Islet precursor cell (in vitro differentiated cells): ENCODE results near the gene NABP1.
A peak's percentile ranks its signal among the peaks of the same experiment; 100 is the strongest.
"Not testable (repeated sequence)": the region's sequence is repeated elsewhere in the genome, so short reads cannot be mapped to it uniquely, and the experiment has no call there.

Experiments used
- DNase-seq: peaks from one replicate; pipeline ENCODE4 v3.0.0-alpha.2; 2018

NABP1 gene, protein sequence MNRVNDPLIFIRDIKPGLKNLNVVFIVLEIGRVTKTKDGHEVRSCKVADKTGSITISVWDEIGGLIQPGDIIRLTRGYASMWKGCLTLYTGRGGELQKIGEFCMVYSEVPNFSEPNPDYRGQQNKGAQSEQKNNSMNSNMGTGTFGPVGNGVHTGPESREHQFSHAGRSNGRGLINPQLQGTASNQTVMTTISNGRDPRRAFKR

DNA sequence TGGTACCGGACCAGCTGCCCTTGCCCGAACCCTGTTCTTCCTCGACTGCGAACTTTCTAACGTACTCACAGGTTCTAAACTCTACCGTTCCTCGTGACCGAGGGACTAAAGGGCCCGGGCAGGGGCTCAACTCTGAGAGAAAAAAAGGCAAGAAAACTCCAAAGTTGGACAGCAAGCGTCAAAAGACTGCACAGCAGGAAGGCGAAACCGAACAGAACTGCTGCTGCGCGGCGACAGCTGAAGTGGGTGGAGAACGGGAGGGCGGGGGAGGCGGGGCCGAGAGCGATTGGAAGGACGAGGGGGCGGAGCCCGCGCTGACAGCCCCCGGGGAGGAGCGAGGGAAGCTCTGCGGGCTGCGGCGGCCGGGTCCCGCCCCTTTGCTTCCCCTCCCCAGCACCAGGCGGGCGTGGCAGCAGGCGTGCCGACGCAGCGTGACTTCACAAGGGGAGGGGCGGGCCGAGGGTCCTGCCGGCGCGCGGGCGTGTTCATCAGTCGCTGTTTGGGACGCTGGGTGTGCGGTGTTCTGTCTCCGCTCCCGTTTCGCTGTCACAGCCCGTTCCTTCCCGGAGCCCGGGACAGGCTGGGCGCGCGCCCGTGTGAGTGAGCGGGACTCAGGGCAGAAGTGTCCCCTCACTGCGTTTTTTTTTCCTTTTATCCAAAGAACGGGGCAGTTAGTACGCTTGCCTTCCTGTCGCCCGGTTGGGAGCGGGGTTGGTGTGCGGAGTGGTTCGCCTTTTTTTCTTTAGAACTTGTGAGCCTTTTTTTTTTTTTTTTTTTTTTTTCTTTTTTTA, at the start of gene NABP1:
TSS of gene NABP1 (plus strand) at position 491 of the 791 bp plus-strand sequence. CDS start 479 bp downstream, outside the sequence.
- peak; percentile 99 for DNase-seq

DNA sequence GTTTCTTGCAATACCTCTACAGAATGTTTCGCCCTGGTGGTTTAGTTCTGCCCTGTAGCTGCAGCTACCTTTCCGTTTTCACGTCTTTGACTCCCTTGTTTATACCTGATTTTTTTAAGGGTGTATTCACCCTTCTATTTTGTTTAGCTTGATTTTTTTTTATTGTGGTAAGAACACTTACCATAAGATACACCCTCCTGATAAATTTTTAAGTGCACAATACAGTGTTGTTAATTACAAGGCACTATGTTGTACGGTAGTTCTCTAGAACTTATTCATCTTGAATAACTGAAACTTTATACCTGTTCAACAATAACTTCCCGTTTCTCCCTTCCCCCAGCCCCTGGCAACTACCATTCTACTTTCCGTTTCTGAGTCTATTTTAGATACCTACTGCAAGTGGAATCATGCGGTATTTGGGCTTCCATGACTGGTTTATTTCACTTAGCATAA, 48.9 kb upstream of the NABP1 start:
- DNase-seq: no peak

DNA sequence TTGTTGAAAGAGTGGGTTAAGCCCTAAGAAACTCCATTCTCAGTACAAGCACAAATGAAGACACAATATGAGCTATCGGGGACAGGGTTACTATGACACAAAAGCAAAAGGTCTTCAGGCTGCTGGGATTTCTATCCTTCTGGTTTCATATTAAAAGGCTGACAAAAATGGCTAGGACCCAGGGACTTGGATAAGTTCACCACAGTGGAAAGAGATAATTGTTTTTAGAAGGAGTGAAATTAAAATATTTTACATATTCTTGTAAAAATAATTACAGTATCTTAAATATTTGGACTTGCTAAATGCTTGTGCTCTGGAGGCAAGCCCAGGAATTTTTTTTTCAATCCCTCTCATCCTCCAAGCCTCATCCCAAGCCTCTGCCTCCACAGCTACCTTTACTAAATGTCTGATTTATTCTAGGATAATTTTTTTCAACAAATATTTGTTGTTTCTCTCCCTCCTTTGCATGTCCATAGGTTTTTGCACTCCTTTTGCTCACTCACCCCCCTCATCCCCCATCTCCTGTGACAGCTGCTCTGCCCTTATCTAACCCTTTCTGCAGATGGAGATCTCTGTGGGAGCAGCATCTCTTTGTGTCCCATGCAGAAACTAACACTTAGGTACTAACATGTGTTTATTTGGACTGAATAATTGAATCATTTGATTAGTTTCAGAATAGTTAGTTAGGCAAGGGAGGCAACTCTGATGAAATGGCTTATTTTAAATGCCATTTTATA, 47.8 kb upstream of the NABP1 start:
- DNase-seq: no peak

DNA sequence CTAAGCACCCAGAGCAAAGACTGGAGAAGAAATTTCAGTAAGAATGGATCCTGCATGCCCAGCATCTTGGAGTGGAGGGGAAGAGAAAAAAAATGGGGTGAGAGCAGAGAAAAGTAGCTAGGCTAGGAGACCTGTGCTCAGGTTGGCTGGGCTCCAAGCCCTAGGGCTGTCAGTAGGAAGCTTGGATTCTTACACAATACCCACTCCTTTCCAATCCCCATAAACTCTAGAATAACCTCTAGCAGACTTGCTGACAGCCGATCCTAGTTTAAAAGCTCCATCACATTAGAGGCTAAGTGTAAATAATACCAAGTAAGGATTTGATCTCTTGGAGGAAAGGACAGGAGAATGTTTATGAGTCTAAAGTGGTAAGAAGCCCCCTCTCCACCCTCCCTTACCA, 46.2 kb upstream of the NABP1 start:
- DNase-seq: no peak

DNA sequence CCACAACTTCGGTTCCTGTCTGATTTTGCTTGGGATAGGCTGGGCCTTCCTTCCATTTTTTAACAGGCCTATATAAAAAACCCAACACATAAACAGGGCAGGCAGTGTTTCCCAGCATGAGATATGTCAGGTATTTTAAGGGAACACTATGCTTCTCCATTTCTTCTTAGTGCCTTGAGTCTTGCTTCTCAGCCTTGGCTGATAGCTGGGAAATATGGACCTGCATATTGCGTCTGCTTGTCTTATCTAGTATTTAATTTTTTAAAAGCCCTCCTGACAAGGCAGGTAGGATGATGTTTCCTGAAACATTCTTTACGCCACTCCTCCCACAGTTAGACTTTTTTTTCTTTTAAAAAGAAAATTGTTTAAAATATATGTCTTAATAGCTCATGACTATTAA, 45.5 kb upstream of the NABP1 start:
- no peak for DNase-seq

DNA sequence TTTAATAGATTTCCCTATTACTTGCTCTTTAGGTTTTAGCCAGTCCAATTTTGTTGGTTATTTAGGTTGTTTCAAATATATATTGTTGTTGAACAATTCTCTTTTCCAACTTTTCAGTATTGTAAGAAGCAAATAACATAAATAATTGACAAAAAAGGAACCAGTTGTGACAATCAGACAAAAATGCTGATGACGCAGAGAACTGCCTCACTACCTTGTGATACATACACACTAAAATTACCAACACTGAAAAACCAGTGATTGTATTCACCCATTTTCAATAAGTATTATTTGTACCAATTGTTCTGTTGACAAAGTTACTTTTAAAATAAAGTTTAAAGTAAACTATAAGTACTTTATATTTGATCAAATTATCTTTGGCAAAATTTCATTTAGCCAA, 43.1 kb upstream of the NABP1 start:
- DNase-seq: no peak

DNA sequence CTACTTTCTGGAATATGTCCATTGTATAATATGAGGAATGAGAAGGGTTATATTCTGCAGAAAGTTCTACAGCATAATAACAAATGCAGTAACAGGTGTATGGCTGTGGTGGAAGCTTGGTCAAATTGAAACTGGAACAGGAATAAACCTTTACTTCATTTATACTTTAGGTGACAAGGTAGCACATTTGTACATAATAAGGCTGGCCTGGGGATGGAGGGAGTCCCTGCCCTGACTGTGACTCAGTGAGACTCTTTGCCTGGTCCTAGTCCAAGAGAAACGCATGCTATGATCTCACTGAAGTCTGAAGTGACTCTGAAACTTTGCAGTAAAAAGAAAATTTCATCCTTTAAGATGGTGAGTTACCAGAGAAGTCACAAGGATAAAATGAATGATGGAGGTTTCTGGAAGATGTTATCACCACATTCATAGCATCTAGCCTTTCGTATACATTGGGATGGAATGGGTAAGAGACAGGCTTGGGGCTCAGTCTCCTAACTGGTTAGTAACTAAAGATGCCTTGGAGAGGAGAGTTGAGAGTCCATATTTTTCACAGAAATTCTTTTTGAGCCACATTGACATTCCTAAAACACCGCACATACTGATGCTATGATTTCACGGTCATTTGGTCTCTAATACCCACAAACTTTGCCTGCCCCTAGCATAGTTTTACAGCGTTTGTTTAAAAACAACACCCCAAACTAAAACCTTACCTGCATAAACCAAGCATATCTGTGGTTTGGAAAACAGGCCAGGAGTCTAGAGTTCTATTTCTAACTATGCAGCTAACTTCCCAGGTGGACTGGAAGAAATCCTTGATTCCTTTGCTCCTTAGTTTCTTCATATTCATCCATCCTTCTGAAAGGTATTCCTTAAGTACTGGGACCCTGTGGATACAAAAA, 42.4 kb upstream of the NABP1 start:
- DNase-seq: no peak

DNA sequence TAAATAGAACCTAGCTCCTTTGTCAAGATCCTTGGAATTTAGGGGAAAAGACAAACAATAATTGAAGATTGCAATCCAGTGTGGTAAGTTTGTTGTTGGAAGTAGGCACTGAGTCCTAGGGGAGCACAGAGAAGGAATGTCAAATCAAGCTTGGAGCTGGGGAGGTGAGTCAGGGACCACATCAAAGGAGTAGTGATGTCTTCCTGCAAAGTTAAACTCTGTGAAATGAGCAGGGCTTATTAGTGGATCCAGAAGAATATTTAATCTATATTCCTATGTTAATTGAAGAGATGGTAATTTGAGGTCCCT, 41.7 kb upstream of the NABP1 start:
- DNase-seq: peak; percentile 76

DNA sequence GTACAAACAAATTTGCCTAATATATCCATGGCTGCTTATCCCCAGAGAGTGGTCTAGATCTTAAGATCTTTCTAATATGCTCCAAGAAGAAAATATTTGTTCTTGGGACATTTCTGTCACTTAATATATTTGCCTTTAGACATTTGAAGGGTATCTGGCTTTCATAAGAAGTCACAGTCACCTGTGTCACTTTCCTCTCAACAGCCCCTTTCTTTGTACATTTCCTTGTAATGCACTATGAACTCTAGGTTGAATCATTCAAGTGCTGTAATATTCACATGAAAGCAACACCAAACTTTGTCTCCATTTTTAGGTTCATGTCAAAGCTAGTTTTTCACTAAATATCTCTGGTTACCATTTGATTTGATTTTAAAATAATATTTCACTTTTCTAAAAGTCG, 41.4 kb upstream of the NABP1 start:
- no peak for DNase-seq

DNA sequence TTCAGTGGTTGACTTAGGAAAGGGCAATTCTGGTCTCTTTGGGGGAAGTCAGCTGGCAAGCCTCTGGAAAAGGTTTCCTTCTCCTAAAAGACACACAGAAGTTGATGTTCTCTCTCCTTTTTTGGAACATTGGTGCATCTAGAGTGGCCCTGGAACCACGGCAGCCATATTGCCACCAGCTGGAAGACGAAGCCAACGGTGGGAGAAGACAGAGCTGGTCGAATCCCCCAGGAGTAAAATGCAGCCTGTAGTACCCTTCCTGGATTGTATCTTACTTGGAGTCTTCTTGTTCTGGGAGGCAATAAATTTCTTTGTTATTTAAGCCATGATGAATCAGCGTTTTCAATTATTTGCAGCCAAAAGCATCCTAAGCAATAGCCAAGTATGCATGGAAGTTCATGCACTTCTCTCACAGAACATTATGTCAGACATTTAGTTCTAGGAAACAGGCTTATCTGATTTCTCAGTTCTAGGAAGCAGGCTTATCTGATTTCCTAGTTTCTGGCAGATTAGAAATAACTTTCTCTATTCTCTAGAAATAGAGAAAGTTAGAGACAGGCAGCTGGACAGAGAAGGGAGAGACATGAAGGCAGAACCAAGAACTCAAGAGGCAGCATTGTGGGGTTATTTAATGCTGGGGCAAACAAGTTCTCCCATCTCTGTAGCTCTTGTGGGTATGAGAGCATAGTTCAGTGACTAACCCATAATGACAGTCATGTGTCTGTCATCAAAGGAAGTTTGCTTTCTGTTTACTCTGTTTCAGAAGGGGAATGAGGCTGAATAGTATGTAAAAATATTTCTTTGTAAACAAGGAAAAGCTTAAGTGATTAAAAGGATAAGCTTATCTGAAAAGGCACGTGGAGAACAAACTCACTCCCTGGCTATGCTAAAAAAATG, 40.5 kb upstream of the NABP1 start:
- no peak for DNase-seq

DNA sequence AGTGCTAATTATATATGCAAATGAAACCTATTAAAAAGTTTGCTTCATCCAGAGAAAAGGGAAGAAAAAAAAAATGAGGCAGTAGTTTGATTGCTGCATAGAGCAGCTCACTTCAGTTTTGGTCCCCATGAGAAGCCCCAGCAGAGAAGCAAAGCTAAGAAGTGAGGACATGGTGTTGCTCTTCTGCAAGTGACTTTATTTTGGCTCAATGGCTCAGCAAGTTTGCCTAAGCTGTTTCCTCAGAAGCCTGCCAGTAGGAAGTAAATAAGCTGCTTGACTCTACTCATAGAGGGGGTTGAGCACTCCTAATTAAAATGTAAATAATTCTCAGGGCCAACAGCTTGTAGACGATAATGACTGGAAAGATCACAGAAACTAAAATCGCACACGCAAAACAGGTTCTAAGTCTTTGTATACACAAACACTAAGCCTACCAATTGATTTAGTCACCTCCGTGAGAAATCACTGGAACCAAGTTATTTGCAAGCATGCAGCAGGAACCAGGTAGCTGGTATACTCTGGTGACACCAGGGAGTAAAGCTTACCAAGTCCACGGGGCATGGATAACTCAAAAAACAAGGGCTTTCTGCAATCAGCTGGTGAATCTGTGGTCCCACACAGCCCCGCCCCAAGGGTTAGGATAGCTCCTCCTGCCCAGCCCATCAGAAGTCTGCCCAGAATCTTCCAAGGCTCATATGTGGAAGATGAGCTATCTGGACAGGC, 39.7 kb upstream of the NABP1 start:
- DNase-seq: peak; percentile 74

DNA sequence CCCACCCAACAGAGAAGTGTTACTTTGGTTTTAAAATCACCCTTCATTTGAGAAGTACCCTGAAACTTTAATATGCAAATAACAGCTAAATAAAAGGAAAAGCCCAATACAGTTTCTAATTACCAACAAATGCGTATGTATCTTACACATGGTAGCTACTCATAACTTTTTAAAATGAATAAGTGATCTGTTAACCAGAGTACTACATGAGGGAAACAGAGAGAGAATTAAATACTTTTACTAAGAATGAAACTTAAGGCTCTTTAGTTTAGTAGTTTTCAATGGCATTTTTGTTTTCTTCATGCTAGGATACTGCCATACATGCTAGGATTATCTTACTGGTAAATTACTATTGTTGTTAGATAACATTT, 39.1 kb upstream of the NABP1 start:
- no peak for DNase-seq

DNA sequence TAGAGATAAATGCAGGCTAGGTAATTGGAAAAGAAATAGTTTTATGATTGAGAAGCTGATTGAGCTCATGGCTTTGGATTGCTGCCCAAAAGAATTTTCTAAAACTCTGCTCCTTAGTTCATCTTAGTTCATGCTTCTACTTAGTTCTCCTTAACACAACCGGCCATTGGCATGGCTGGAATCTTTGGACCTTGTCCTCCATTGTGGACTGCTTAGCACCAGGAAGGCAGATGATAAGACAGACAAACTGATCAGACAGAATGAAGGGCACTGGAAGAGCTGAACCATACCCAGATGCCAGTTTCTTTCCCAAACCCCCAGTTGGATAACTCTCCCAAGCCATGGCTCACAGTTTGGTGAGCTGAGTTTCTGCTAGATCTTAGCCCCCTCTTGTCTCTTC, 36.3 kb upstream of the NABP1 start:
- DNase-seq: no peak

DNA sequence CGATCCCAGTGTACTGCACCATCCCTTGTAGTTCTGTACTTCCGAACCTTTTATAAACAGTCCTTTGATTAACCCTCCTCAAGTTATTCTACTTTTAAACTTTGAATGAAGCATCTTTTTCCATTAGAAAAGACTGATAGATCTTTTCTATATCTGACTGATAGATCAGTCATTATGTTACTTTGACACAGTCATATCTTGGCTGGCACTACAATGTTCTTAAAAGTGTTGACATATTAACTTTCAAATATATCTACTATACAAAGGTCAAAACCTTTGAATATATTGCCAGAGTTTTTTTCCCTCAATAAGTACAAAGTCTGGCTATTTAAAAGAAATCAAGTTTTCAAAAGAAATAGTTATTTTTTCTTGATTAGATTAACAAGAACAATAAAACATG, 35.4 kb upstream of the NABP1 start:
- DNase-seq: no peak

DNA sequence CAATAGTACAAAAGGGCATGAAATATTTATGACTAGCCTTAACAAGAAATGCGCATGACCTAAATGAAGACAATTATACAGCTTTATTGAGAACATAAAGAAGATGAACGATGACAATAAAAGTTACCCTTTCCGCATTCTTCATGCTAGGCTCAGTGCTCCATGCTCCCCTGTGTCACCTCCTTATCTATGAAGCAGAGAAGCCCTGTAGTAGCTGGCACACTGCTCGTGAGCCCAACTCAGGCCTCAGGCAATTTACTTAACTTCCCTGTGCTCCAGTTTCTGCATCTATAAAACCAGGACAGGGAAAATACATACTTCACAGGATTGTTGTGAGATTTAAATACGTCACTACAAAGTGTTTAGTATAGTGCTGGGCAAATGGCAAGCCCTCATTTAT, 34.5 kb upstream of the NABP1 start:
- no peak for DNase-seq

DNA sequence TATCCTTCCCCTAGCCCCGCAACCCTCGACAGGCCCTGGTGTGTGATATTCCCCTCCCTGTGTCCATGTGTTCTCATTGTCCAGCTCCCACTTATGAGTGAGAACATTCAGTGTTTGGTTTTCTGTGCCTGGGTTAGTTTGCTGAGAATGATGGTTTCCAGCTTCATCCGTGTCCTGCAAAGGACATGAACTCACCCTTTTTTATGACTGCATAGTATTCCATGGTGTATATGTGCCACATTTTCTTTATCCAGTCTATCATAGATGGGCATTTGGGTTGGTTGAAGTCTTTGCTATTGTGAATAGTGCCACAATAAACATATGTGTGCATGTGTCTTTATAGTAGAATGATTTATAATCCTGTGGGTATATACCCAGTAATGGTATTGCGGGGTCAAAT, 33.3 kb upstream of the NABP1 start:
- DNase-seq: not testable (repeated sequence)

DNA sequence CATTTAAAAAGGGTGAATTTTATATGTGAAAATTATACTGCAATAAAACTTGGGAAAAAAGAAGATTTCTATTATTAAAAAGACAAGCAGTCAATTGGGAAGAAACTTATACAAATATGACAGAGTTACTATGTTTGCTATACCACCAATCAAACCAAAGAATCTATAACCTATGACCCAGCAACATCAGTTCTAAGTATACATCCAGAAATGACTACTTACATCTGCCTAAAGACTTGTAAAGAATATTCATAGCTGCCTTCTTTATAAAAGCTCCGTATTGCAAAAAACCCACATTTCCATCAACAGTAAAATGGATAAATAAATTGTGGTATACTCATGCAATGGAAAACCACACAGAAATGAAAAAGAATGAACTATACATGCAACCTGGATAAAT, 32.9 kb upstream of the NABP1 start:
- no peak for DNase-seq

DNA sequence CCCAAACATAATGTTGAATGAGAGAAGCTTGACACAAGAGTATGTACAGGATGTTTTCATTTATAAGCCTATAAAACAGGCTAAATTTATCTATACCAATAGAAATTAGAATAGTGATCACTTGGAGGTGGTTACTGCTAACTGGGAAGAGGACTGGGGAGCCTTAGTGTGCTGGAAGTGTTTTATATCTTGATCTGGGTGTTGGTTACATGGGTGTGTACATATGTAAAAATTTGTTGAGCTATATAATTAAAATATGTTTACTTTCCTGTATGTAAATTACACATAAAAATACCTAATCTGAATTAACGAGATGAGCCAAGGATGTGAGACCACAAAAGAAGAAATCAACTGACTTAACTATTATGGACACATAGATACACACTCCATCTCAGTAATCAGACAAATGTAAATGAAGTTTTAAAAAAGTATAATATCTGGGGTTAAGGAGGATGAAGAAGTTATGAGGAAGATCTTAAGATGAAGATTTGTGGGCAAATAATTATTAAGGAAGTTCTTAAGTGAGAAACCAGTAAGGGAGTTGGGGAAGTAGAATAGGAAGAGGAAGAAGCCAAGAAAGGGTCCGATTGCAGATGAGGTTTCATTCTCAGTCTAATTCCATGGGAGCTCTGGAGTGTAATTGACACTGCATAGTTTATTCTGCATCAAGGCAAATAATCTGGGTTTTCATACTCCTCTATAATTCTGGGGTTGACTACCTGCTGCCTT, 32.3 kb upstream of the NABP1 start:
- DNase-seq: no peak

DNA sequence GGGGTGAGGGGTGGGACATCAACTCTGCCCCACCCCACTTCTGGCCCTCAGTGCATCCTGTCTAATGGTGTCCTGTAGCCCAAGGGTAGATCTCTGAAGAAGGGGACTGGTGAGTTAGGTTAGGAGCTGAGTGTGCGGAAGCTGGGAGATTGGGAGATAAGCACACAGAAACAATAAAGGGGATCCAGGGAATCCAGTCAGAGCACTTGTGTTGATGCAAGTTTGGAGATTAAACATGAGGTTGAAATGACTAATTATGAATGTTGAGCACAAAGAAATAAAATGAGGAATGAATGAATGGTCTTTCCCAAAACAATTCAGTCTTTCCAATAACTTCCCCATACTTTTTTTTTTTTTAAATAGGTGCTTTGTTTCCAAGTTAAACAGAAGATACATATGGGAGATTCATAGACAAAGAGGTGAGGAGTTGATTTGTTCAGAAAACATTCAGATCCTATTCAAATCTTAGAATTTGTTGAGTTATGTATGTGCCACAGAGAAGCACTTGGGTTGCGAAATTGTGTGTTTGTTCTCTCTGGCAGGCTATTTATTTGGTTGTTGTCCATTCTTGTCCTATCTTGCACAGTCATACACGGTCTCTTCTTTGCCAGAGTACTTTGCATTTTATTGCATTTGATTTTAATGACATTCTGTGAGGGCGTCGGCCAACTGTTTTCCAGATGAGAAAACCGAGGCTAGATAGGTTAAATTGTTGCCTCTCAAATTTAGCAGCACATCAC, 31.6 kb upstream of the NABP1 start:
- DNase-seq: no peak

DNA sequence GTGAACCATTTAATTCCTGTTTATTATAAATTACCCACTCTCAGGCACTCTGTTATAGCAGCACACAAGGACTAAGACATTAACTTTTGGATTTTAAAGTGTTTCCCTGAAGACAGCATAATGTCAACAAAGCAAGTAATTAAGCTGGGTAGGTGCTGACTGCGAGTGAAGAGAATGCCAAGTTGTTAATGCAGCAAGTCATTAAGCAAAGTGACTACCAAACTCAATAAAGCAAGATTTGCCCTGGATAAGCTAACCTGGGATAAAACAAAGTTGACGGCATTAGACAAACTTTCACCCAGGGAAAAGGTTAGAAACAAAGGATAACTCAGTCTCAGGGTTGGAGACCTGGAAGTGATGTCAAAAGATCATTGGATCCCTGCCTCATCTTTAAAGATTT, 28.4 kb upstream of the NABP1 start:
- DNase-seq: no peak
